Measurements from ENCODE around the gene FBLIM1.

GRCh38 chr1:15720861-15721260, 37.7 kb upstream of the FBLIM1 start:
- TF ChIP-seq CTCF (IDR thresholded peaks at IDR 0.05) (no peak), POLR2A (IDR thresholded peaks at IDR 0.05) (no peak)
